Tibial nerve (tissue), 3 donors: ENCODE measurements around the gene MAP4K1.

Experiments
- CTCF ChIP-seq, 5 experiments: fragments of 200-600 bp in 3 of 5; fragments of 450-650 bp in 2 of 5; sonication (generic) in 3 of 5; IDR thresholded peaks; one replicate each; pipeline ENCODE4 v1.5.1; 2016 to 2019; ENCODE audit warnings: antibody characterized with exemption in 5 of 5, mild to moderate bottlenecking in 3 of 5, moderate library complexity in 2 of 5
- POLR2A ChIP-seq, 2 donors: fragments of 450-650 bp; IDR thresholded peaks; one replicate each; pipeline ENCODE4 v1.6.1; 2017; ENCODE audit warnings: antibody characterized with exemption in 2 of 2, mild to moderate bottlenecking in 2 of 2, moderate library complexity in 2 of 2

- no peak for TF ChIP-seq POLR2A (IDR thresholded peaks at IDR 0.05)
- no peak for TF ChIP-seq CTCF (IDR thresholded peaks at IDR 0.05)
These were observed 74.4 kb downstream of the MAP4K1 start for GRCh38 chr19:38543286-38543806.
